H9 (cell line): Measurements from ENCODE around the gene RASSF8. TPM values are rescaled to one million over a fixed set of nuclear protein-coding genes. Genes with fewer than 3 reads are reported as not detected.

Experiments
- DNase-seq: peaks from one replicate; pipeline ENCODE4 v3.0.0-alpha.2; 2017
- H2AFZ ChIP-seq: one replicate; pipeline ENCODE4 v1.6.1; 2013; ENCODE audit warnings: mild to moderate bottlenecking, low read length, control low read depth, moderate library complexity
- H2AK5ac ChIP-seq: 2 replicates; pipeline ENCODE4 v1.6.1; 2013; ENCODE audit warnings: low read length, control low read depth, mixed read lengths; ENCODE audit not compliant: insufficient read length
- H2BK120ac ChIP-seq: one replicate; pipeline ENCODE4 v1.6.1; 2013; ENCODE audit warnings: low read depth, mild to moderate bottlenecking, low read length, control low read depth, inconsistent platforms; ENCODE audit not compliant: poor library complexity, severe bottlenecking
- H2BK12ac ChIP-seq: 2 replicates; pipeline ENCODE4 v1.6.1; 2013; ENCODE audit warnings: low read length, control low read depth, mixed read lengths, low read depth; ENCODE audit not compliant: insufficient read length
- H2BK15ac ChIP-seq: 2 replicates; pipeline ENCODE4 v1.6.1; 2013; ENCODE audit warnings: low read depth, low read length, control low read depth
- H2BK20ac ChIP-seq: one replicate; pipeline ENCODE4 v1.6.1; 2013; ENCODE audit warnings: low read depth, mild to moderate bottlenecking, low read length, control low read depth, inconsistent platforms; ENCODE audit not compliant: poor library complexity, severe bottlenecking
- H2BK5ac ChIP-seq: 2 replicates; pipeline ENCODE4 v1.6.1; 2013; ENCODE audit warnings: low read length, control low read depth, mixed read lengths; ENCODE audit not compliant: insufficient read length
- H3K14ac ChIP-seq: 2 replicates; pipeline ENCODE4 v1.6.1; 2013; ENCODE audit warnings: low read length, control low read depth; ENCODE audit not compliant: insufficient read depth
- H3K18ac ChIP-seq: 2 replicates; pipeline ENCODE4 v1.6.1; 2013; ENCODE audit warnings: low read depth, mild to moderate bottlenecking, mixed read lengths, low read length, control low read depth; ENCODE audit not compliant: insufficient read length
- H3K23ac ChIP-seq: 2 replicates; pipeline ENCODE4 v1.6.1; 2013; ENCODE audit warnings: low read length, control low read depth, mixed read lengths, low read depth; ENCODE audit not compliant: insufficient read length
- H3K23me2 ChIP-seq: 2 replicates; pipeline ENCODE4 v1.6.1; 2013; ENCODE audit warnings: low read depth, mild to moderate bottlenecking, mixed read lengths, low read length, control low read depth; ENCODE audit not compliant: insufficient read length, poor library complexity, severe bottlenecking
- H3K27ac ChIP-seq: 2 replicates; pipeline ENCODE4 v1.5.1; 2013; ENCODE audit warnings: low read length, control low read depth, mixed read lengths, low read depth; ENCODE audit not compliant: insufficient read length
- H3K27me3 ChIP-seq: 2 replicates; pipeline ENCODE4 v1.6.1; 2013; ENCODE audit warnings: low read length, control low read depth, inconsistent platforms; ENCODE audit not compliant: insufficient read depth
- H3K4ac ChIP-seq: 2 replicates; pipeline ENCODE4 v1.6.1; 2013; ENCODE audit warnings: low read depth, mild to moderate bottlenecking, control low read depth, inconsistent platforms, low read length, moderate library complexity
- H3K4me1 ChIP-seq: 2 replicates; pipeline ENCODE4 v1.6.1; 2013; ENCODE audit warnings: low read length, control low read depth, inconsistent platforms; ENCODE audit not compliant: insufficient read depth
- H3K4me2 ChIP-seq: 2 replicates; pipeline ENCODE4 v1.6.1; 2013; ENCODE audit warnings: low read length, control low read depth, mixed read lengths; ENCODE audit not compliant: insufficient read length, insufficient read depth
- H3K56ac ChIP-seq: 2 replicates; pipeline ENCODE4 v1.6.1; 2013; ENCODE audit warnings: low read depth, mild to moderate bottlenecking, mixed read lengths, low read length, control low read depth; ENCODE audit not compliant: insufficient read length
- H3K79me1 ChIP-seq: 2 replicates; pipeline ENCODE4 v1.6.1; 2013; ENCODE audit warnings: low read depth, mild to moderate bottlenecking, moderate library complexity, low read length, control low read depth, inconsistent platforms; ENCODE audit not compliant: insufficient read depth, poor library complexity, severe bottlenecking
- H3K79me2 ChIP-seq: 2 replicates; pipeline ENCODE4 v1.6.1; 2013; ENCODE audit warnings: low read length, control low read depth, inconsistent platforms; ENCODE audit not compliant: insufficient read depth
- H3K9ac ChIP-seq: 2 replicates; pipeline ENCODE4 v1.6.1; 2013; ENCODE audit warnings: low read length, control low read depth, mixed read lengths; ENCODE audit not compliant: insufficient read length; ENCODE audit errors: extremely low read depth
- H3K9me3 ChIP-seq: one replicate; pipeline ENCODE4 v1.6.1; 2013; ENCODE audit warnings: low read depth, low read length, inconsistent platforms; ENCODE audit not compliant: control insufficient read depth
- H3T11ph ChIP-seq: one replicate; pipeline ENCODE4 v1.6.1; 2013; ENCODE audit warnings: mild to moderate bottlenecking, low read length, control low read depth, inconsistent platforms
- H4K20me1 ChIP-seq: one replicate; pipeline ENCODE4 v1.6.1; 2013; ENCODE audit not compliant: control insufficient read depth, insufficient read length, insufficient read depth
- H4K5ac ChIP-seq: 2 replicates; pipeline ENCODE4 v1.6.1; 2013; ENCODE audit warnings: low read depth, mild to moderate bottlenecking, mixed read lengths, low read length, control low read depth; ENCODE audit not compliant: insufficient read length
- H4K8ac ChIP-seq: replicated peaks from 2 replicates; pipeline ENCODE4 v1.6.1; 2013; ENCODE audit warnings: low read length, control low read depth, mixed read lengths, low read depth; ENCODE audit not compliant: insufficient read length
- H4K91ac ChIP-seq: 2 replicates; pipeline ENCODE4 v1.6.1; 2013; ENCODE audit warnings: low read depth, mild to moderate bottlenecking, moderate library complexity, mixed read lengths, low read length, control low read depth; ENCODE audit not compliant: insufficient read length
- H3K27ac Mint-ChIP-seq, 3 experiments: 2 replicates in 2 of 3; 3 replicates in 1 of 3; pipeline ENCODE4 v1.8.0; 2020 to 2021; ENCODE audit warnings: mixed read lengths in 3 of 3, mild to moderate bottlenecking in 1 of 3, moderate library complexity in 1 of 3
- H3K27me3 Mint-ChIP-seq: 2 replicates; pipeline ENCODE4 v1.8.0; 2021; ENCODE audit warnings: low read depth, mild to moderate bottlenecking, moderate library complexity, mixed read lengths
- H3K36me3 Mint-ChIP-seq, 3 experiments: 2 replicates in 2 of 3; 3 replicates in 1 of 3; pipeline ENCODE4 v1.8.0; 2020 to 2021; ENCODE audit warnings: low read depth in 3 of 3, mixed read lengths in 3 of 3; ENCODE audit not compliant: insufficient read depth in 1 of 3
- H3K4me1 Mint-ChIP-seq, 2 experiments: 2 replicates each; pipeline ENCODE4 v1.8.0; 2020; ENCODE audit warnings: mixed read lengths in 2 of 2
- H3K4me3 Mint-ChIP-seq, 2 experiments: 2 replicates in 1 of 2; 3 replicates in 1 of 2; pipeline ENCODE4 v1.8.0; 2020 to 2021; ENCODE audit warnings: mild to moderate bottlenecking in 2 of 2, mixed read lengths in 2 of 2, moderate library complexity in 1 of 2
- H3K9me3 Mint-ChIP-seq, 2 experiments: 2 replicates in 1 of 2; 3 replicates in 1 of 2; pipeline ENCODE4 v1.8.0; 2020; ENCODE audit warnings: mild to moderate bottlenecking in 2 of 2, mixed read lengths in 2 of 2, moderate library complexity in 1 of 2
- WGBS: extraction: QIAGEN DNeasy Blood & Tissue Kit; methylation state at CpG from one replicate; pipeline ENCODE4 v1.1.7; 2013; ENCODE audit warnings: missing lambda C conversion rate, low lambda C conversion rate, mixed read lengths; ENCODE audit not compliant: insufficient read length; ENCODE audit errors: extremely low coverage; 5-methylcytosine and 5-hydroxymethylcytosine counted together
- total RNA-seq: library from RNA; stranded (reverse); gene quantifications from 2 replicates; pipeline ENCODE4 v1.2.1, GENCODE V29; 2021
- TF ChIP-seq, protein P1 (sequence below): fragments of 200-600 bp; sonication (generic); conservative IDR thresholded peaks from 3 replicates; pipeline ENCODE4 v1.8.0; 2021; ENCODE audit warnings: antibody characterized with exemption, mild to moderate bottlenecking

RASSF8 gene
- total RNA-seq, 1 experiment from 2014 or later, result 38.8 TPM

DNA sequence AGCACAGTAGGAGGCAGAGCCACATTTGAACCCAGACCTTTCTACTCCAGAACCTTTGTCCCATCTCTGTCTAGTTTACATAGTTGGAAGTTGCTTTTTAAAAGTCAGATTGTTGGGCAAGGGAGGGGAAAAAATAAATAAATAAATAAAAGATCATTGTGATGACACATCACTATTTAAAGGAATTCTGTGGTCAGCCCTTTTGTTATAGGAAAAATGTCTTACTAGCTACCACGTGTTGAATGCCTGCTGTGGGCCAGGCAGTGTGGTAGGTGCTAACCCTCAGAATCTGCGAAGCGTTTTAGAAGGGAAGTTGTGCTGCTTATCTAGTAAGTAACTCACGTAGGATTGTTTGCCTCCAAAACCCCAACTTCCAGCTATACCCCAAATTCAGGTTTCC lies 104.1 kb downstream of the RASSF8 start:
- Histone ChIP-seq H3K23me2 (no peaks in the 10 kb centered on the region), H2BK12ac (no peak overlapping the region), H3K4me2 (no peak overlapping the region), H3K18ac (no peak overlapping the region), H4K8ac (no peak overlapping the region), H3K23ac (no peak overlapping the region), H3K27me3 (no peaks in the 10 kb centered on the region), H2BK120ac (no peak overlapping the region), H3K14ac (no peak overlapping the region), H4K91ac (no peak overlapping the region), H2AK5ac (no peak overlapping the region), H3K27ac (no peak overlapping the region), H3T11ph (no peak overlapping the region), H2AFZ (no peak overlapping the region), H3K9ac (no peak overlapping the region), H2BK20ac (no peak overlapping the region), H3K9me3 (no peaks in the 10 kb centered on the region), H2BK15ac (no peak overlapping the region), H3K56ac (no peak overlapping the region), H3K79me2 (no peaks in the 10 kb centered on the region), H4K20me1 (no peaks in the 10 kb centered on the region), H2BK5ac (no peak overlapping the region), H3K79me1 (no peaks in the 10 kb centered on the region), H3K4me1 (no peaks in the 10 kb centered on the region), H3K4ac (no peak overlapping the region), H4K5ac (no peak overlapping the region)
- H3K4me3 Mint-ChIP-seq, result no peak overlapping the region
- peaks cover 7 to 13% (median 12%) of the 10 kb centered on the region in 3 experiments for H3K36me3 Mint-ChIP-seq
- DNase-seq, result no peak
- H3K27me3 Mint-ChIP-seq, result no peaks in the 10 kb centered on the region
- H3K9me3 Mint-ChIP-seq, result no peaks in the 10 kb centered on the region; a peak in 1 of 5 replicates
- no peak overlapping the region for H3K27ac Mint-ChIP-seq
- TF ChIP-seq, protein P1, sequence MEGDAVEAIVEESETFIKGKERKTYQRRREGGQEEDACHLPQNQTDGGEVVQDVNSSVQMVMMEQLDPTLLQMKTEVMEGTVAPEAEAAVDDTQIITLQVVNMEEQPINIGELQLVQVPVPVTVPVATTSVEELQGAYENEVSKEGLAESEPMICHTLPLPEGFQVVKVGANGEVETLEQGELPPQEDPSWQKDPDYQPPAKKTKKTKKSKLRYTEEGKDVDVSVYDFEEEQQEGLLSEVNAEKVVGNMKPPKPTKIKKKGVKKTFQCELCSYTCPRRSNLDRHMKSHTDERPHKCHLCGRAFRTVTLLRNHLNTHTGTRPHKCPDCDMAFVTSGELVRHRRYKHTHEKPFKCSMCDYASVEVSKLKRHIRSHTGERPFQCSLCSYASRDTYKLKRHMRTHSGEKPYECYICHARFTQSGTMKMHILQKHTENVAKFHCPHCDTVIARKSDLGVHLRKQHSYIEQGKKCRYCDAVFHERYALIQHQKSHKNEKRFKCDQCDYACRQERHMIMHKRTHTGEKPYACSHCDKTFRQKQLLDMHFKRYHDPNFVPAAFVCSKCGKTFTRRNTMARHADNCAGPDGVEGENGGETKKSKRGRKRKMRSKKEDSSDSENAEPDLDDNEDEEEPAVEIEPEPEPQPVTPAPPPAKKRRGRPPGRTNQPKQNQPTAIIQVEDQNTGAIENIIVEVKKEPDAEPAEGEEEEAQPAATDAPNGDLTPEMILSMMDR, result no peak
- no CpG with 5 or more reads among the region's 4 CpGs for WGBS
- no peaks in the 10 kb centered on the region; a peak in 1 of 4 replicates for H3K4me1 Mint-ChIP-seq
